ENCODE data around the gene NEURL2.

DNA sequence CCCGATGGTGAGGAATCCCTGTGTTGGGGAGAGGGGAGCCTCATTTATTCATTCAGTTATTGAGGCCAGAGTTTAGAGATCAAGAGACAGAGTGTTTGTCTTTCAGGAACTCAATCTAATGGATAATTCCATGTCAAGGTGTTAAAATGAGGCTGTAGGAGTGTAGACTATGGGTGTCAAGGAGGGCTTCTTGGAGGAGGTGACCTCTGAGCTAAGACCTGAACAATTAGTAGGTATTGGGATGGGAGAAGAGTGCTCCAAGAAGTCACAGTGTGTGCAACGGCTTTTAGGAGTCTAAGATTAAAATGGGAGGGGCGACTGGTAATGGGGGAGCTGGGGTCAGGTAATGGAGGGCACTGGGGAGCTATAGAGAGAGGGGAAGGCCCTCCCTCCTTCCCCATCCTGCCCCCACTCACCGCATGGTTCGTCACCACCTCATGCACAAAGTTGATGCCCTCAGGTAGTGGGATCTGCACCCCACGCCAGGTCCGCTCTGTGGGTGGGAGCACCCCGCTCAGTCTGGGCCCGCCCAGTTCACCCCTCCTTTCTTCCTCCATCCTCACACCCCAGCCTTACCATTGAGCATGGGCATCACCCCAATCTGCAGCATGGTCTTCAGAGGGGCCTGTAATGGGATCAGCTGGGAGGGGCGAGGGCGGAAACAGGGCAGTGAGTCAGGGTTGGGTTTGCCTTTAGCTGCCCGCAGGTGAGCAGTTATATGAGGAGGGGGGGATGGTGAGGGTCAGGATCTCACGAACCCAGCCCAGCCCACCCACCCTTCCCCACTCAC lies 8.2 kb upstream of the NEURL2 start:
- TF ChIP-seq POU6F1 (CRISPR knock-in tag; IDR thresholded peaks at IDR 0.05; ENCODE audit: borderline replicate concordance, low read depth) (no peak), ZNF565 (CRISPR knock-in tag; conservative IDR thresholded peaks at IDR 0.05; ENCODE audit: low read depth) (no peak), SNAI2 (CRISPR knock-in tag; IDR thresholded peaks at IDR 0.05) (no peak)

Measured in SK-N-SH treated with all-trans-retinoic acid at 6 μM for 48 hours (cell line).